ENCODE measurements around the gene CDC25B.

DNA sequence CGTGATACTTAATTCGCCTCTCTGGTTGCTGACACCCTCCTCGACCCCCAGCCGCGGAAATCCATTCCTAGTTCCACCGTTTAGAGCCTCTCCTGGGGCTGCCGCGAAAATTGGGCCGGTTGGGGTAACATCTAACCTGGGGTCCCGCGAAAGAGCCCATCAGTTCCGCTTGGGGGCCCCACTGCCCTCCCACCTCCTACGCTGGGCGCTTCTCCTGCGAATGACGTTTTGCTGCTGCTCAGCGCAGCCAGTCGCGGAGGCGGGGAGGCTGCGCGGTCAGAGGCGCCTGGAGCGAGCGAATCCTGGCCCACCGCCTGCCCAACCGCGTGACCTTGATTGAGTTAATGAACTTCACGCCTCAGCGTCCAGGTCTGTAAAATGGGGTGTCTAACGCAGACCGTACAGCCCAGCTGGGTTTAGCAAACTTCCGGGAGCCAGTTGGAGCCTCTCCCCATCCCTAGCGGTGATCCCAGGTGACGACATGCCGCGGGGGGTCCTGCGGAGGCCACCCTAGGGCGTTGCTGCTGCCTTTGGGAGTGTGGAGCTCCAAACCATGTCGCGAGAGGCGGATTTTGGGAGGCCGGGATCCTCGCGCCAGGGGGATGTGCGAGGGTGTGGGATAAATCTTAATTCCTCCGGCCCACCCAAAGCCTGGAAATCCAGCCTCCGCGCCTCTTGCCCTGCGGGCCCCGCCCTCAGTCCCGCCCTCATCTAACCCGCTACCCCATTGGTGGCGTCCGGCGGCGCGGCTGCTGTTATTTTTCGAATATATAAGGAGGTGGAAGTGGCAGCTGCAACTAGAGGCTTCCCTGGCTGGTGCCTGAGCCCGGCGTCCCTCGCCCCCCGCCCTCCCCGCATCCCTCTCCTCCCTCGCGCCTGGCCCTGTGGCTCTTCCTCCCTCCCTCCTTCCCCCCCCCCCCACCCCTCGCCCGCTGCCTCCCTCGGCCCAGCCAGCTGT lies at the start of gene CDC25B:
- TF ChIP-seq JUN (CRISPR knock-in tag; IDR thresholded peaks at IDR 0.05) (peak; percentile 83), ZNF564 (CRISPR knock-in tag; IDR thresholded peaks at IDR 0.05) (no peak), PHF20 (CRISPR knock-in tag; IDR thresholded peaks at IDR 0.05) (no peak; the same call in none of the 2 replicates), POLR2AphosphoS2 (IDR thresholded peaks at IDR 0.05; ENCODE audit: low read depth, low read length) (no peak), FOXA1 (IDR thresholded peaks at IDR 0.05) (no peak), FOXA1 (CRISPR knock-in tag; IDR thresholded peaks at IDR 0.05) (peak; percentile 77), TBP (CRISPR knock-in tag; IDR thresholded peaks at IDR 0.05) (no peak), CEBPB (IDR thresholded peaks at IDR 0.05; ENCODE audit: borderline replicate concordance, low read depth, low read length) (peak; percentile 29; the same call in 1 of the 2 replicates), FOXM1 (CRISPR knock-in tag; IDR thresholded peaks at IDR 0.05) (peak; percentile 99), NPAS2 (CRISPR knock-in tag; IDR thresholded peaks at IDR 0.05; ENCODE audit: borderline replicate concordance) (no peak)
- TF ChIP-seq, protein P1, sequence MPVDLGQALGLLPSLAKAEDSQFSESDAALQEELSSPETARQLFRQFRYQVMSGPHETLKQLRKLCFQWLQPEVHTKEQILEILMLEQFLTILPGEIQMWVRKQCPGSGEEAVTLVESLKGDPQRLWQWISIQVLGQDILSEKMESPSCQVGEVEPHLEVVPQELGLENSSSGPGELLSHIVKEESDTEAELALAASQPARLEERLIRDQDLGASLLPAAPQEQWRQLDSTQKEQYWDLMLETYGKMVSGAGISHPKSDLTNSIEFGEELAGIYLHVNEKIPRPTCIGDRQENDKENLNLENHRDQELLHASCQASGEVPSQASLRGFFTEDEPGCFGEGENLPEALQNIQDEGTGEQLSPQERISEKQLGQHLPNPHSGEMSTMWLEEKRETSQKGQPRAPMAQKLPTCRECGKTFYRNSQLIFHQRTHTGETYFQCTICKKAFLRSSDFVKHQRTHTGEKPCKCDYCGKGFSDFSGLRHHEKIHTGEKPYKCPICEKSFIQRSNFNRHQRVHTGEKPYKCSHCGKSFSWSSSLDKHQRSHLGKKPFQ (CRISPR knock-in tag; IDR thresholded peaks at IDR 0.05; ENCODE audit: insufficient replicate concordance), result peak; percentile 16

Measured in HepG2 (cell line).